Thyroid gland (tissue), 4 donors: ENCODE measurements around the gene CDK13.

Source experiments
- CTCF ChIP-seq, 6 experiments: fragments of 200-600 bp in 3 of 6; fragments of 450-650 bp in 3 of 6; sonication (generic) in 3 of 6; IDR thresholded peaks; one replicate each; pipeline ENCODE4 v1.5.1; 2016 to 2019; ENCODE audit warnings: antibody characterized with exemption in 6 of 6, mild to moderate bottlenecking in 2 of 6, inconsistent platforms in 1 of 6, moderate library complexity in 1 of 6
- POLR2A ChIP-seq, 2 donors: fragments of 450-650 bp; IDR thresholded peaks; one replicate each; pipeline ENCODE4 v1.6.1; 2017; ENCODE audit warnings: antibody characterized with exemption in 2 of 2, mild to moderate bottlenecking in 2 of 2, moderate library complexity in 1 of 2

GRCh38 chr7:39946693-39947092 is 3.4 kb upstream of the CDK13 start:
- TF ChIP-seq CTCF (IDR thresholded peaks at IDR 0.05), result no peak
- no peak for TF ChIP-seq POLR2A (IDR thresholded peaks at IDR 0.05)
